WTC11 (cell line): Measurements from ENCODE around the gene MERTK.

Source experiments
- ETV6 ChIP-seq: sonication (generic); formaldehyde crosslinking; IDR thresholded peaks from 2 replicates; pipeline ENCODE4 v1.8.1; 2022; ENCODE audit warnings: mild to moderate bottlenecking, missing genetic modification reagents
- FOXJ3 ChIP-seq: sonication (generic); formaldehyde crosslinking; IDR thresholded peaks from 2 replicates; pipeline ENCODE4 v1.9.0; 2021; ENCODE audit warnings: missing genetic modification reagents, mild to moderate bottlenecking, borderline replicate concordance
- GTF2I ChIP-seq: fragments of 250-450 bp; sonication (Bioruptor Pico); conservative IDR thresholded peaks from 2 replicates; pipeline ENCODE4 v1.4.0; 2021; ENCODE audit warnings: mild to moderate bottlenecking
- MYBL2 ChIP-seq: sonication (generic); formaldehyde crosslinking; IDR thresholded peaks from 2 replicates; pipeline ENCODE4 v1.8.1; 2023; ENCODE audit warnings: mild to moderate bottlenecking, moderate library complexity, missing genetic modification reagents
- NFE2L1 ChIP-seq: sonication (generic); formaldehyde crosslinking; IDR thresholded peaks from 2 replicates; pipeline ENCODE4 v1.8.1; 2023; ENCODE audit warnings: missing genetic modification reagents
- NFYB ChIP-seq: sonication (generic); formaldehyde crosslinking; conservative IDR thresholded peaks from 2 replicates; pipeline ENCODE4 v1.8.0; 2022; ENCODE audit warnings: low read depth, missing genetic modification reagents
- NR2C2 ChIP-seq: sonication (generic); formaldehyde crosslinking; IDR thresholded peaks from 2 replicates; pipeline ENCODE4 v1.8.0; 2022; ENCODE audit warnings: mild to moderate bottlenecking, missing genetic modification reagents
- TF ChIP-seq, protein P1 (sequence below): sonication (generic); formaldehyde crosslinking; IDR thresholded peaks from 2 replicates; pipeline ENCODE4 v1.8.1; 2023; ENCODE audit warnings: mild to moderate bottlenecking, missing genetic modification reagents, moderate library complexity
- TF ChIP-seq, protein P2 (sequence below): fragments of 200-600 bp; IDR thresholded peaks from 2 replicates; pipeline ENCODE4 v1.8.0; 2022; ENCODE audit warnings: antibody characterized with exemption
- TF ChIP-seq, protein P3 (sequence below): sonication (generic); formaldehyde crosslinking; IDR thresholded peaks from 2 replicates; pipeline ENCODE4 v1.8.0; 2022; ENCODE audit warnings: mild to moderate bottlenecking, missing genetic modification reagents
- TF ChIP-seq, protein P4 (sequence below): fragments of 250-450 bp; sonication (Bioruptor Pico); IDR thresholded peaks from 2 replicates; pipeline ENCODE4 v1.9.0; 2021; ENCODE audit warnings: mild to moderate bottlenecking

DNA sequence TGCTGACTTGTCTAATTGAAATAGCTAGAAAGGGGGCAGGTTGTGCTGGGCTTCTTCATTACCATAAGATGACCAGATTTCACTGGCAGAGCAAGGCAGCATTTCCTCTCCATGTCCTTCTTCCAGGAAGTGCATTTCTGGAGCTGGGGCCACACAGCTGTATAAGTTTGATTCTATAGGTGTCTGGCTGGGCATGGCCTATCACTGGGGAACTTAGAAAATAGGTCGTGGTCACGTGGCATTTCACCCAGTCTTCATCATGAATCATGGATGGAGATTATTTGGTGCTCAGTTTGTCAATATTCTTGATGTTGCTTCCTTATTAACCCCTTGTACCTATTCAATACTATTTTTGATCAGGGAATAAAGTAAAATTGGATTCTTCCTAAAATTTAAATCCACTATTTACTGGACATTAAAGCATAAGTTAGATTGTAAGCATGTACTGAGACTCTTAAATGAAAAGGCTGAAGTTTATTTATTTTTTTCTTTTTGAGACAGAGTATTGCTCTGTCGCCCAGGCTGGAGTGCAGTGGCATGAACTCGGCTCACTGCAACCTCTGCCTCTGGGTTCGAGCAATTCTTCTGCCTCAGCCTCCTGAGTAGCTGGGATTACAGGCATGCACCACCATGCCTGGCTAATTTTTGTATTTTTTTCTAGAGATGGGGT, 107.1 kb downstream of the MERTK start:
- TF ChIP-seq NFYB (CRISPR knock-in tag) (no peak), NFE2L1 (CRISPR knock-in tag) (no peak), ETV6 (no peak), FOXJ3 (CRISPR knock-in tag) (no peak), GTF2I (CRISPR knock-in tag) (no peak), MYBL2 (CRISPR knock-in tag) (no peak), NR2C2 (no peak)
- TF ChIP-seq, protein P1, sequence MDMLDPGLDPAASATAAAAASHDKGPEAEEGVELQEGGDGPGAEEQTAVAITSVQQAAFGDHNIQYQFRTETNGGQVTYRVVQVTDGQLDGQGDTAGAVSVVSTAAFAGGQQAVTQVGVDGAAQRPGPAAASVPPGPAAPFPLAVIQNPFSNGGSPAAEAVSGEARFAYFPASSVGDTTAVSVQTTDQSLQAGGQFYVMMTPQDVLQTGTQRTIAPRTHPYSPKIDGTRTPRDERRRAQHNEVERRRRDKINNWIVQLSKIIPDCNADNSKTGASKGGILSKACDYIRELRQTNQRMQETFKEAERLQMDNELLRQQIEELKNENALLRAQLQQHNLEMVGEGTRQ (CRISPR knock-in tag), result no peak
- TF ChIP-seq, protein P2, sequence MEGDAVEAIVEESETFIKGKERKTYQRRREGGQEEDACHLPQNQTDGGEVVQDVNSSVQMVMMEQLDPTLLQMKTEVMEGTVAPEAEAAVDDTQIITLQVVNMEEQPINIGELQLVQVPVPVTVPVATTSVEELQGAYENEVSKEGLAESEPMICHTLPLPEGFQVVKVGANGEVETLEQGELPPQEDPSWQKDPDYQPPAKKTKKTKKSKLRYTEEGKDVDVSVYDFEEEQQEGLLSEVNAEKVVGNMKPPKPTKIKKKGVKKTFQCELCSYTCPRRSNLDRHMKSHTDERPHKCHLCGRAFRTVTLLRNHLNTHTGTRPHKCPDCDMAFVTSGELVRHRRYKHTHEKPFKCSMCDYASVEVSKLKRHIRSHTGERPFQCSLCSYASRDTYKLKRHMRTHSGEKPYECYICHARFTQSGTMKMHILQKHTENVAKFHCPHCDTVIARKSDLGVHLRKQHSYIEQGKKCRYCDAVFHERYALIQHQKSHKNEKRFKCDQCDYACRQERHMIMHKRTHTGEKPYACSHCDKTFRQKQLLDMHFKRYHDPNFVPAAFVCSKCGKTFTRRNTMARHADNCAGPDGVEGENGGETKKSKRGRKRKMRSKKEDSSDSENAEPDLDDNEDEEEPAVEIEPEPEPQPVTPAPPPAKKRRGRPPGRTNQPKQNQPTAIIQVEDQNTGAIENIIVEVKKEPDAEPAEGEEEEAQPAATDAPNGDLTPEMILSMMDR, result no peak
- TF ChIP-seq, protein P3, sequence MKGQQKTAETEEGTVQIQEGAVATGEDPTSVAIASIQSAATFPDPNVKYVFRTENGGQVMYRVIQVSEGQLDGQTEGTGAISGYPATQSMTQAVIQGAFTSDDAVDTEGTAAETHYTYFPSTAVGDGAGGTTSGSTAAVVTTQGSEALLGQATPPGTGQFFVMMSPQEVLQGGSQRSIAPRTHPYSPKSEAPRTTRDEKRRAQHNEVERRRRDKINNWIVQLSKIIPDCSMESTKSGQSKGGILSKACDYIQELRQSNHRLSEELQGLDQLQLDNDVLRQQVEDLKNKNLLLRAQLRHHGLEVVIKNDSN (CRISPR knock-in tag), result no peak
- TF ChIP-seq, protein P4, sequence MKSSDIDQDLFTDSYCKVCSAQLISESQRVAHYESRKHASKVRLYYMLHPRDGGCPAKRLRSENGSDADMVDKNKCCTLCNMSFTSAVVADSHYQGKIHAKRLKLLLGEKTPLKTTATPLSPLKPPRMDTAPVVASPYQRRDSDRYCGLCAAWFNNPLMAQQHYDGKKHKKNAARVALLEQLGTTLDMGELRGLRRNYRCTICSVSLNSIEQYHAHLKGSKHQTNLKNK (CRISPR knock-in tag), result no peak
